Naive thymus-derived CD4-positive, alpha-beta T cell (primary cell): Measurements from ENCODE around the gene BTRC. TPM values are rescaled to one million over a fixed set of nuclear protein-coding genes. Genes with fewer than 3 reads are reported as not detected.
A peak's percentile ranks its signal among the peaks of the same experiment; 100 is the strongest.
"Not testable (repeated sequence)": the region's sequence is repeated elsewhere in the genome, so short reads cannot be mapped to it uniquely, and the experiment has no call there.

Experiments used
- ATAC-seq: fragments of 150-1000 bp; cut with Tn5 transposase; 2 replicates; pipeline ENCODE4 v1.10.0; 2021; ENCODE audit warnings: mild to moderate bottlenecking, moderate library complexity
- CTCF ChIA-PET: fragments of 350-600 bp; sonication (Branson Sonifier 250); formaldehyde crosslinking; loops from one replicate; lab custom pipeline; 2021; ENCODE audit warnings: antibody characterized with exemption; lab: Charles Lee
- POLR2A ChIA-PET: fragments of 350-600 bp; sonication (Branson Sonifier 250); formaldehyde crosslinking; loops from one replicate; lab custom pipeline; 2021; ENCODE audit warnings: antibody characterized with exemption, inconsistent platforms; lab: Charles Lee
- DNase-seq, 9 donors: peaks; one replicate each; pipeline versions ENCODE4 v3.0.0 to v3.0.0-alpha.2; 2020 to 2022; ENCODE audit warnings: mixed read lengths in 1 of 9
- H3K27ac ChIP-seq: one replicate; pipeline ENCODE4 v1.7.0; 2013; ENCODE audit warnings: mild to moderate bottlenecking, low read depth, low read length, moderate library complexity
- H3K27me3 ChIP-seq, 2 donors: one replicate each; pipeline ENCODE4 v1.7.0; 2013; ENCODE audit warnings: low read length in 2 of 2, mild to moderate bottlenecking in 2 of 2, moderate library complexity in 2 of 2; ENCODE audit not compliant: control insufficient read depth in 2 of 2, insufficient read depth in 2 of 2
- H3K36me3 ChIP-seq, 3 experiments: 1 replicate in 2 of 3; 2 replicates in 1 of 3; pipeline ENCODE4 v1.7.0; 2013; ENCODE audit warnings: low read length in 3 of 3, mild to moderate bottlenecking in 3 of 3, moderate library complexity in 1 of 3; ENCODE audit not compliant: insufficient read depth in 3 of 3, control insufficient read depth in 2 of 3
- H3K4me1 ChIP-seq, 2 donors: one replicate each; pipeline ENCODE4 v1.7.0; 2013; ENCODE audit warnings: low read length in 2 of 2, mild to moderate bottlenecking in 2 of 2, moderate library complexity in 1 of 2; ENCODE audit not compliant: control insufficient read depth in 2 of 2, insufficient read depth in 2 of 2
- H3K4me3 ChIP-seq: 2 replicates; pipeline ENCODE4 v1.7.0; 2013; ENCODE audit warnings: mild to moderate bottlenecking, low read length
- H3K9me3 ChIP-seq, 3 experiments: 1 replicate in 2 of 3; 2 replicates in 1 of 3; pipeline ENCODE4 v1.7.0; 2013; ENCODE audit warnings: low read length in 3 of 3; ENCODE audit not compliant: control insufficient read depth in 2 of 3
- H3K27ac Mint-ChIP-seq, 9 donors: one replicate each; pipeline ENCODE4 v1.8.0; 2020 to 2022; ENCODE audit warnings: mixed read lengths in 9 of 9, mild to moderate bottlenecking in 8 of 9, moderate library complexity in 5 of 9, inconsistent platforms in 2 of 9
- H3K27me3 Mint-ChIP-seq, 5 donors: one replicate each; pipeline ENCODE4 v1.8.0; 2021 to 2022; ENCODE audit warnings: mixed read lengths in 5 of 5, mild to moderate bottlenecking in 1 of 5
- H3K36me3 Mint-ChIP-seq, 5 donors: one replicate each; pipeline ENCODE4 v1.8.0; 2020 to 2022; ENCODE audit warnings: mixed read lengths in 5 of 5, mild to moderate bottlenecking in 3 of 5, inconsistent platforms in 1 of 5
- H3K4me1 Mint-ChIP-seq, 7 donors: one replicate each; pipeline ENCODE4 v1.8.0; 2020 to 2022; ENCODE audit warnings: mixed read lengths in 7 of 7, mild to moderate bottlenecking in 3 of 7, inconsistent platforms in 1 of 7
- H3K4me3 Mint-ChIP-seq, 10 donors: one replicate each; pipeline ENCODE4 v1.8.0; 2020 to 2022; ENCODE audit warnings: mild to moderate bottlenecking in 10 of 10, mixed read lengths in 10 of 10, moderate library complexity in 6 of 10, inconsistent platforms in 2 of 10
- H3K9me3 Mint-ChIP-seq, 11 donors: one replicate each; pipeline ENCODE4 v1.8.0; 2020 to 2022; ENCODE audit warnings: mixed read lengths in 11 of 11, mild to moderate bottlenecking in 4 of 11, inconsistent platforms in 1 of 11, moderate library complexity in 1 of 11
- intact Hi-C, 2 donors: fragments of 100-400 bp; cut with micrococcal nuclease; formaldehyde crosslinking; loops; one replicate each; pipeline ENCODE4 v1.15.1; 2023
- polyA plus RNA-seq, 2 donors: library from polyadenylated mRNA; unstranded; fragments of 300-500 nt; fragmentation: Illumina TruSeq; gene quantifications; one replicate each; pipeline ENCODE4 v1.2.3, GENCODE V29; 2021
- total RNA-seq, 6 experiments: library from RNA in 5 of 6; stranded (reverse) in 5 of 6; gene quantifications; 1 replicate in 5 of 6; 2 replicates in 1 of 6; pipeline ENCODE4 v1.2.3 and lab custom pipeline; 2021 to 2026

Gene BTRC
- total and polyA plus RNA-seq, 7 experiments from 2014 or later, result 12.8 to 26.1 (median 16.8) TPM

DNA sequence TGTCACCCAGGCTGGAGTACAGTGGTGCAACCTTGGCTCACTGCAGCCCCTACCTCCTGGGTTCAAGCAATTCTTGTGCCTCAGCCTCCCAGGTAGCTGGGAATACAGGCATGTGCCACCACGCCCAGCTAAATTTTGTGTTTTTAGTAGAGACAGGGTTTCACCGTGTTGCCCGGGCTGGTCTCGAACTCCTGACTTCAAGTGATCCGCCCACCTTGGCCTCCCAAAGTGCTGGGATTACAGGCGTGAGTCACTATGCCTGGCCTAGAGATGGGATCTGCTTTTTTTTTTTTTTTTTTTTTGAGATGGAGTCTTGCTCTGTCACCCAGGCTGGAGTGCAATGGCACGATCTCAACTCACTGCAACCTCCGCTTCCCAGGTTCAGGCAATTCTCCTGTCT lies 6.1 kb downstream of the BTRC start:
- H3K9me3 Mint-ChIP-seq, CTCF ChIA-PET, H3K36me3 ChIP-seq, DNase-seq, intact Hi-C loops, H3K27me3 ChIP-seq, H3K4me3 ChIP-seq, H3K9me3 ChIP-seq, H3K27me3 Mint-ChIP-seq, H3K4me1 ChIP-seq, H3K27ac ChIP-seq, H3K4me3 Mint-ChIP-seq, H3K27ac Mint-ChIP-seq, ATAC-seq: not testable (repeated sequence)
- Mint-ChIP-seq H3K4me1 (peaks cover 8 to 44% (median 35%) of the 10 kb centered on the region in 7 donors), H3K36me3 (peaks cover 0 to 18% (median 0%) of the 10 kb centered on the region in 5 donors)
- POLR2A ChIA-PET, result interaction anchor here (0.6 to 0.8 kb wide), 2 partner anchors 80 to 342 kb away, joined by 3 read pairs; no protein-coding TSS in a partner anchor

GRCh38 chr10:101360841-101361240 lies 6.9 kb downstream of the BTRC start:
- intact Hi-C loops, H3K4me3 ChIP-seq, ATAC-seq, H3K4me1 ChIP-seq, H3K27ac ChIP-seq, H3K27ac Mint-ChIP-seq, H3K9me3 ChIP-seq, DNase-seq, H3K36me3 ChIP-seq, H3K4me3 Mint-ChIP-seq, H3K9me3 Mint-ChIP-seq, CTCF ChIA-PET, H3K27me3 ChIP-seq, H3K27me3 Mint-ChIP-seq: not testable (repeated sequence)
- peaks cover 0 to 18% (median 0%) of the 10 kb centered on the region in 5 donors for H3K36me3 Mint-ChIP-seq
- POLR2A ChIA-PET, result interaction anchor here (0.8 kb wide), 1 partner anchor 79 kb away, joined by 3 read pairs; no protein-coding TSS in a partner anchor
- H3K4me1 Mint-ChIP-seq, result peaks cover 5 to 38% (median 28%) of the 10 kb centered on the region in 7 donors

GRCh38 chr10:101363850-101364400 lies 10.0 kb downstream of the BTRC start:
- DNase-seq, result no peak
- H3K4me3 Mint-ChIP-seq, result no peak overlapping the region
- no peaks in the 10 kb centered on the region for H3K27me3 Mint-ChIP-seq
- H3K36me3 ChIP-seq, result no peaks in the 10 kb centered on the region
- H3K27ac Mint-ChIP-seq, result peak overlapping the region in 1 of 9 donors; percentile 53
- H3K36me3 Mint-ChIP-seq, result peaks cover 0 to 19% (median 9%) of the 10 kb centered on the region in 5 donors
- peaks cover 8 to 28% (median 17%) of the 10 kb centered on the region in 7 donors for H3K4me1 Mint-ChIP-seq
- POLR2A ChIA-PET, result interaction anchor here (1.1 kb wide), 1 partner anchor 10 kb away, joined by 4 read pairs; the partner anchor contains the start of gene BTRC
- no peaks in the 10 kb centered on the region for H3K27me3 ChIP-seq
- H3K4me3 ChIP-seq, result no peak overlapping the region
- ATAC-seq, result no peak
- H3K9me3 ChIP-seq, result no peaks in the 10 kb centered on the region
- intact Hi-C loops, result no loop called here
- no peaks in the 10 kb centered on the region for H3K9me3 Mint-ChIP-seq
- no peaks in the 10 kb centered on the region for H3K4me1 ChIP-seq
- no peak overlapping the region for H3K27ac ChIP-seq
- CTCF ChIA-PET, result no interaction called here

DNA sequence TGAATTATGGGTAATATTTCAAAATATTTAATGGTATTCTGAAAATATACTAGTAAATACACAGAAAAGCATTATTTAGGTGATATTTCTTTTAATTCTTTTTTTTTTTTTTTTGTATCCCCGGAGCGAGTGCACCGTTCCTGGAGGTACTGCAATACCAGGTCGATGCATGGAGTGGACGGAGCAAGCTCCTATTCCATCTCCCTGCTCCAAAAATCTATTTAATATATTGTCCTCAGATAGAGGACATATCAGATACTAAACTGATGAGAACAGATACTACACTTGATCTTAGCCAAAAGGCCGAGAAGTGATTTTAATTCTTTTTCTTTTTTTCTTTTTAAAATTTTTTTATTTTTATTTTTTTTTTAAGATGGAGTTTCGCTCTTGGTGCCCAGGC lies 10.8 kb downstream of the BTRC start:
- H3K4me3 ChIP-seq, result no peak overlapping the region
- ATAC-seq, result no peak

GRCh38 chr10:101367569-101368453 lies 13.8 kb downstream of the BTRC start:
- H3K4me1 Mint-ChIP-seq, result peaks cover 6 to 35% (median 14%) of the 10 kb centered on the region in 7 donors
- Histone ChIP-seq H3K27me3 (no peaks in the 10 kb centered on the region), H3K4me1 (no peaks in the 10 kb centered on the region), H3K9me3 (no peaks in the 10 kb centered on the region), H3K4me3 (no peak overlapping the region), H3K27ac (no peak overlapping the region), H3K36me3 (no peaks in the 10 kb centered on the region)
- ChIA-PET POLR2A (interaction anchor here (0.6 to 0.8 kb wide), 2 partner anchors 9 to 1107 kb away, joined by 3 read pairs; no protein-coding TSS in a partner anchor), CTCF (interaction anchor here (0.6 kb wide), 1 partner anchor 154 kb away, joined by 3 read pairs; no protein-coding TSS in a partner anchor)
- H3K27ac Mint-ChIP-seq, result no peak overlapping the region
- peaks cover 0 to 2% (median 0%) of the 10 kb centered on the region in 11 donors for H3K9me3 Mint-ChIP-seq
- no peaks in the 10 kb centered on the region for H3K27me3 Mint-ChIP-seq
- no peak for DNase-seq
- intact Hi-C loops, result no loop called here
- no peak for ATAC-seq
- H3K36me3 Mint-ChIP-seq, result peaks cover 0 to 39% (median 21%) of the 10 kb centered on the region in 5 donors
- H3K4me3 Mint-ChIP-seq, result no peak overlapping the region

More for the DNA sequence above, 10.8 kb downstream of the BTRC start:
- Mint-ChIP-seq H3K4me3 (no peak overlapping the region), H3K9me3 (no peaks in the 10 kb centered on the region), H3K27ac (no peak overlapping the region), H3K4me1 (peaks cover 8 to 33% (median 15%) of the 10 kb centered on the region in 7 donors), H3K36me3 (peaks cover 0 to 27% (median 17%) of the 10 kb centered on the region in 5 donors), H3K27me3 (no peaks in the 10 kb centered on the region)
- intact Hi-C loops, result no loop called here
- no peaks in the 10 kb centered on the region for H3K4me1 ChIP-seq
- H3K27me3 ChIP-seq, result no peaks in the 10 kb centered on the region
- no peak for DNase-seq
- ChIA-PET CTCF (no interaction called here), POLR2A (interaction anchor here (0.7 to 1.1 kb wide), 2 partner anchors 10 to 321 kb away, joined by 3 to 4 read pairs; partner anchors contain the start of gene BTRC)
- H3K9me3 ChIP-seq, result no peaks in the 10 kb centered on the region
- no peaks in the 10 kb centered on the region for H3K36me3 ChIP-seq
- no peak overlapping the region for H3K27ac ChIP-seq

DNA sequence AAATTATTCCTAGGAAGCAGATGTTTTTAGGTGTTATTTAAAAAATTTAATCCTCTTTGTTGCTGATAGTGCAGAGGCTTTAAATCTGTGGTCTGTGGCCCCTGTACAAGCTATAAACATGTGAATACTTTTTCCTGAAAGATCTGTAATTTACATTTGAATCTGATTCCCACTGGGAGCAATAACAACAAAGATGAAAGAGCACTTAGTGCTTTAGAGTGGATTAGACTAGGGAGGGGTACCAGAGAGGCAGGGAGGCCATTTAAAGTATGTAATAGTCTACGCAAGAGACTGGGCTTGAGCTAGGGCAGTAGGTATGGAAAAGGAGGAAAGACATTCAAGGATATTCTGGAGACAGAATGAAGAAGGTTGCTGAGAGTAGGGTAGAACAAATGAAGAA lies 19.1 kb downstream of the BTRC start:
- peaks cover 6 to 36% (median 31%) of the 10 kb centered on the region in 7 donors for H3K4me1 Mint-ChIP-seq
- no peak overlapping the region for H3K4me3 Mint-ChIP-seq
- Histone ChIP-seq H3K27me3 (no peaks in the 10 kb centered on the region), H3K27ac (no peak overlapping the region), H3K4me1 (peaks cover 0 to 4% of the 10 kb centered on the region in 2 donors), H3K36me3 (no peaks in the 10 kb centered on the region), H3K4me3 (no peak overlapping the region), H3K9me3 (no peaks in the 10 kb centered on the region)
- intact Hi-C loops, result no loop called here
- no peaks in the 10 kb centered on the region for H3K27me3 Mint-ChIP-seq
- ChIA-PET CTCF (no interaction called here), POLR2A (no interaction called here)
- ATAC-seq, result no peak
- H3K27ac Mint-ChIP-seq, result peak overlapping the region in 1 of 9 donors; percentile 8
- peaks cover 0 to 52% (median 32%) of the 10 kb centered on the region in 5 donors for H3K36me3 Mint-ChIP-seq
- DNase-seq, result no peak
- peaks cover 0 to 7% (median 0%) of the 10 kb centered on the region in 11 donors for H3K9me3 Mint-ChIP-seq
